ENCODE data around the gene ATF6B. TPM values are rescaled to one million over a fixed set of nuclear protein-coding genes. Genes with fewer than 3 reads are reported as not detected.

Gene ATF6B
- total RNA-seq, 1 experiment from 2014 or later: 45.3 TPM

- DNase-seq: peak; percentile 75
- peak overlapping the region in 1 of 2 experiments; percentile 98; a peak in 3 of 5 replicates for H3K4me3 Mint-ChIP-seq
- peaks cover 46 to 69% of the 10 kb centered on the region in 2 experiments for H3K4me1 Mint-ChIP-seq
Observed at GRCh38 chr6:32149932-32150870, 22.2 kb upstream of the ATF6B start.

More at GRCh38 chr6:32149932-32150870, 22.2 kb upstream of the ATF6B start:
- H3K79me1 ChIP-seq (ENCODE audit: insufficient read depth, low read depth, low read length, poor library complexity, severe bottlenecking): no peaks in the 10 kb centered on the region
- H3K27ac ChIP-seq (ENCODE audit: insufficient read length, low read depth, low read length): no peak overlapping the region
- peak overlapping the region; percentile 81 for H3K4me2 ChIP-seq (ENCODE audit: insufficient read depth, insufficient read length, low read length)
- H4K20me1 ChIP-seq (ENCODE audit: control insufficient read depth, insufficient read depth, insufficient read length): no peaks in the 10 kb centered on the region
- no peak overlapping the region for H2AK5ac ChIP-seq (ENCODE audit: insufficient read length, low read length)
- H3K27me3 ChIP-seq (ENCODE audit: insufficient read depth, low read length): no peaks in the 10 kb centered on the region; the same call in 1 of the 2 replicates
- no peak overlapping the region for H4K5ac ChIP-seq (ENCODE audit: insufficient read length, low read depth, low read length)
- no peak overlapping the region for H3K23ac ChIP-seq (ENCODE audit: insufficient read length, low read depth, low read length)
- H3K9ac ChIP-seq (ENCODE audit: extremely low read depth, insufficient read length, low read length): no peak overlapping the region
- Mint-ChIP-seq H3K9me3 (no peaks in the 10 kb centered on the region; a peak in 1 of 5 replicates), H3K36me3 (ENCODE audit: insufficient read depth in 1 of 3, low read depth in 3 of 3) (peaks cover under 1 to 9% (median 4%) of the 10 kb centered on the region in 3 experiments; a peak in 4 of 7 replicates), H3K27me3 (ENCODE audit: low read depth) (peaks cover 4% of the 10 kb centered on the region), H3K27ac (peak overlapping the region in 1 of 3 experiments; percentile 61; a peak in 3 of 7 replicates)
- no peaks in the 10 kb centered on the region for H3K9me3 ChIP-seq (ENCODE audit: control insufficient read depth, low read depth, low read length)
- no peak overlapping the region for H4K8ac ChIP-seq (replicated peaks; ENCODE audit: insufficient read length, low read depth, low read length)
- H3T11ph ChIP-seq (ENCODE audit: low read length): no peak overlapping the region
- H2BK12ac ChIP-seq (ENCODE audit: insufficient read length, low read depth, low read length): no peak overlapping the region
- WGBS (ENCODE audit: extremely low coverage, insufficient read length, low lambda C conversion rate): no CpG with 5 or more reads among the region's 55 CpGs
- H3K4me1 ChIP-seq (ENCODE audit: insufficient read depth, low read length): peaks cover 9% of the 10 kb centered on the region
- no peak overlapping the region for H3K18ac ChIP-seq (ENCODE audit: insufficient read length, low read depth, low read length)
- no peak overlapping the region for H3K14ac ChIP-seq (ENCODE audit: insufficient read depth, low read length)
- no peak for TF ChIP-seq CTCF (conservative IDR thresholded peaks at IDR 0.05)
- H2AFZ ChIP-seq (ENCODE audit: low read length): peak overlapping the region; percentile 46
- peaks cover 41% of the 10 kb centered on the region for H3K23me2 ChIP-seq (ENCODE audit: insufficient read length, low read depth, low read length, poor library complexity, severe bottlenecking)
- H2BK20ac ChIP-seq (ENCODE audit: low read depth, low read length, poor library complexity, severe bottlenecking): no peak overlapping the region
- no peak overlapping the region for H2BK5ac ChIP-seq (ENCODE audit: insufficient read length, low read length)
- no peak overlapping the region for H3K56ac ChIP-seq (ENCODE audit: insufficient read length, low read depth, low read length)
- no peaks in the 10 kb centered on the region for H3K79me2 ChIP-seq (ENCODE audit: insufficient read depth, low read length)
- H2BK120ac ChIP-seq (ENCODE audit: low read depth, low read length, poor library complexity, severe bottlenecking): no peak overlapping the region
- H4K91ac ChIP-seq (ENCODE audit: insufficient read length, low read depth, low read length): no peak overlapping the region
- no peak overlapping the region for H2BK15ac ChIP-seq (ENCODE audit: low read depth, low read length)
- H3K4ac ChIP-seq (ENCODE audit: low read depth, low read length): no peak overlapping the region

All from H9 (cell line).